Pancreas (tissue), 10 donors: ENCODE data around the gene AGTRAP. TPM values are rescaled to one million over a fixed set of nuclear protein-coding genes. Genes with fewer than 3 reads are reported as not detected.

Source experiments
- ATAC-seq, 4 donors: fragments of 200-7000 bp; cut with Tn5 transposase; one replicate each; pipeline versions ENCODE4 v1.8.0 to v1.9.1; 2020; ENCODE audit warnings: mild to moderate bottlenecking in 4 of 4, moderate library complexity in 4 of 4
- DNase-seq, 6 donors: peaks; one replicate each; pipeline ENCODE4 v3.0.0-alpha.2; 2020
- FAIRE-seq: peaks from 2 replicates; lab custom pipeline; 2012; peaks lifted over from hg19 to GRCh38; lab: Jason Lieb, UNC
- H3K27ac ChIP-seq, 4 donors: fragments of 200-600 bp; sonication (generic); 1 replicate in 3 of 4; 2 replicates in 1 of 4; pipeline versions ENCODE4 v1.5.0 to v1.8.0; 2020
- H3K27me3 ChIP-seq, 4 donors: fragments of 200-600 bp; one replicate each; pipeline ENCODE4 v1.8.0; 2021
- H3K36me3 ChIP-seq, 3 donors: fragments of 200-600 bp; sonication (generic) in 1 of 3; one replicate each; pipeline versions ENCODE4 v1.5.0 to v1.8.0; 2020 to 2021
- H3K4me1 ChIP-seq, 3 donors: fragments of 200-600 bp; one replicate each; pipeline ENCODE4 v1.8.0; 2021
- H3K4me3 ChIP-seq, 4 donors: fragments of 200-600 bp; sonication (generic) in 2 of 4; one replicate each; pipeline versions ENCODE4 v1.5.0 to v1.8.0; 2020 to 2021
- H3K9me3 ChIP-seq, 4 donors: fragments of 200-600 bp; one replicate each; pipeline ENCODE4 v1.8.0; 2021
- CTCF ChIP-seq, 4 donors: fragments of 200-600 bp; sonication (generic) in 3 of 4; IDR thresholded peaks; one replicate each; pipeline versions ENCODE4 v1.5.0 to v1.8.0; 2021; ENCODE audit warnings: antibody characterized with exemption in 4 of 4
- WGBS, 2 donors: extraction: QIAGEN DNeasy Blood & Tissue Kit; methylation state at CpG; one replicate each; pipeline ENCODE4 v1.1.7; 2013; 5-methylcytosine and 5-hydroxymethylcytosine counted together
- intact Hi-C, 3 donors: fragments of 100-400 bp; cut with DNase I; formaldehyde crosslinking; loops; one replicate each; pipeline versions ENCODE4 v1.11.1 to v1.14.2; 2022
- polyA plus RNA-seq, 2 donors: library from polyadenylated mRNA; stranded (reverse); fragments of 200-250 nt; gene quantifications; one replicate each; pipeline ENCODE4 v1.2.3, GENCODE V29; 2013
- total RNA-seq, 6 donors: library from RNA; stranded (reverse); fragmentation: NEBNext Ultra II Directional in 4 of 6; extraction: Animal tissue kit (Norgen Biotek cat#: 25700) in 4 of 6; gene quantifications; one replicate each; pipeline versions ENCODE4 v1.2.1 to v1.2.4, GENCODE V29; 2021 to 2023
- donor health status: healthy with polysubstance abuse.
- donor health status: DM: no; HTN: no; CAD: no; lungs with moderate emphysema.
- donor health status: DM: no; HTN: no; CAD: no.
- donor health status: control.
- donor health status: control.
- donor health status: Bipolar disorder and iron deficiency.
- donor health status: DM: yes; HTN: yes; CAD: no.
- donor health status: DM: no; HTN: no; CAD: no.
- donor health status: DM: no; HTN: no; CAD: no.
- donor health status: DM: yes; HTN: yes; CAD: no.

Gene AGTRAP
- total and polyA plus RNA-seq, 8 donors = 16.8 to 38.5 (median 24.0) TPM

- no peak for TF ChIP-seq CTCF (IDR thresholded peaks at IDR 0.05)
- Histone ChIP-seq H3K27ac (no peak overlapping the region), H3K4me3 (no peak overlapping the region), H3K36me3 (peaks cover 0 to 12% (median 0%) of the 10 kb centered on the region in 3 donors), H3K27me3 (no peaks in the 10 kb centered on the region), H3K4me1 (peaks cover 13 to 25% (median 16%) of the 10 kb centered on the region in 3 donors), H3K9me3 (no peaks in the 10 kb centered on the region)
- intact Hi-C loops = no loop called here
- DNase-seq (peak in 1 of 6 donors; percentile 70), ATAC-seq (no peak), FAIRE-seq (no peak)
- 83 to 86% methylated on average over 9 of the region's 9 CpGs for whole genome bisulfite sequencing, 2 donors
These were observed 15.2 kb downstream of the AGTRAP start for GRCh38 chr1:11751087-11751486.

GRCh38 chr1:11752359-11753088, 16.6 kb downstream of the AGTRAP start:
- 77 to 78% methylated on average over 17 of the region's 17 CpGs for WGBS, 2 donors
- peaks cover 10 to 15% (median 13%) of the 10 kb centered on the region in 3 donors for H3K4me1 ChIP-seq
- peaks cover 0 to 12% (median 0%) of the 10 kb centered on the region in 3 donors for H3K36me3 ChIP-seq
- no peak overlapping the region for H3K4me3 ChIP-seq
- FAIRE-seq (no peak), DNase-seq (no peak), ATAC-seq (no peak)
- intact Hi-C loops = no loop called here
- no peak overlapping the region for H3K27ac ChIP-seq
- no peaks in the 10 kb centered on the region for H3K9me3 ChIP-seq
- TF ChIP-seq CTCF (IDR thresholded peaks at IDR 0.05) = no peak
- no peaks in the 10 kb centered on the region for H3K27me3 ChIP-seq

GRCh38 chr1:11753555-11754208, 17.7 kb downstream of the AGTRAP start:
- TF ChIP-seq CTCF (IDR thresholded peaks at IDR 0.05) = no peak
- Histone ChIP-seq H3K4me3 (no peak overlapping the region), H3K36me3 (peaks cover 0 to 12% (median 0%) of the 10 kb centered on the region in 3 donors), H3K27me3 (no peaks in the 10 kb centered on the region), H3K4me1 (peaks cover 10 to 13% (median 12%) of the 10 kb centered on the region in 3 donors), H3K9me3 (no peaks in the 10 kb centered on the region), H3K27ac (no peak overlapping the region)
- FAIRE-seq (no peak), ATAC-seq (peak in 1 of 4 donors; percentile 5), DNase-seq (no peak)
- intact Hi-C loops = no loop called here
- 61 to 65% methylated on average over 7 of the region's 7 CpGs for WGBS, 2 donors

GRCh38 chr1:11757047-11757446, 21.1 kb downstream of the AGTRAP start:
- DNase-seq (no peak), ATAC-seq (no peak), FAIRE-seq (no peak)
- intact Hi-C loops = no loop called here
- peaks cover 10 to 13% (median 12%) of the 10 kb centered on the region in 3 donors for H3K4me1 ChIP-seq
- H3K27me3 ChIP-seq = no peaks in the 10 kb centered on the region
- no peaks in the 10 kb centered on the region for H3K9me3 ChIP-seq
- WGBS, 2 donors = 94% methylated on average over 1 of the region's 1 CpG
- no peak overlapping the region for H3K4me3 ChIP-seq
- H3K27ac ChIP-seq = no peak overlapping the region
- TF ChIP-seq CTCF (IDR thresholded peaks at IDR 0.05) = no peak
- no peaks in the 10 kb centered on the region for H3K36me3 ChIP-seq
